Measurements from ENCODE around the gene TTLL5. TPM values are rescaled to one million over a fixed set of nuclear protein-coding genes. Genes with fewer than 3 reads are reported as not detected.

The TTLL5 gene
- total RNA-seq, 3 donors from 2014 or later, result 30.8 to 51.0 (median 32.8) TPM

- no peaks in the 10 kb centered on the region for H3K36me3 ChIP-seq (ENCODE audit: low read depth)
- intact Hi-C loops (cut with DNase I, micrococcal nuclease), result no loop called here
- no peaks in the 10 kb centered on the region for H3K9me3 ChIP-seq
- DNase-seq, result no peak
- no peaks in the 10 kb centered on the region for H3K4me1 ChIP-seq (ENCODE audit: low read depth)
- ATAC-seq, result no peak
- no peak overlapping the region for H3K4me3 ChIP-seq
- TF ChIP-seq, protein P1, sequence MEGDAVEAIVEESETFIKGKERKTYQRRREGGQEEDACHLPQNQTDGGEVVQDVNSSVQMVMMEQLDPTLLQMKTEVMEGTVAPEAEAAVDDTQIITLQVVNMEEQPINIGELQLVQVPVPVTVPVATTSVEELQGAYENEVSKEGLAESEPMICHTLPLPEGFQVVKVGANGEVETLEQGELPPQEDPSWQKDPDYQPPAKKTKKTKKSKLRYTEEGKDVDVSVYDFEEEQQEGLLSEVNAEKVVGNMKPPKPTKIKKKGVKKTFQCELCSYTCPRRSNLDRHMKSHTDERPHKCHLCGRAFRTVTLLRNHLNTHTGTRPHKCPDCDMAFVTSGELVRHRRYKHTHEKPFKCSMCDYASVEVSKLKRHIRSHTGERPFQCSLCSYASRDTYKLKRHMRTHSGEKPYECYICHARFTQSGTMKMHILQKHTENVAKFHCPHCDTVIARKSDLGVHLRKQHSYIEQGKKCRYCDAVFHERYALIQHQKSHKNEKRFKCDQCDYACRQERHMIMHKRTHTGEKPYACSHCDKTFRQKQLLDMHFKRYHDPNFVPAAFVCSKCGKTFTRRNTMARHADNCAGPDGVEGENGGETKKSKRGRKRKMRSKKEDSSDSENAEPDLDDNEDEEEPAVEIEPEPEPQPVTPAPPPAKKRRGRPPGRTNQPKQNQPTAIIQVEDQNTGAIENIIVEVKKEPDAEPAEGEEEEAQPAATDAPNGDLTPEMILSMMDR (IDR thresholded peaks at IDR 0.05), result no peak
These were observed 122.1 kb downstream of the TTLL5 start for GRCh38 chr14:75783184-75783583.

DNA sequence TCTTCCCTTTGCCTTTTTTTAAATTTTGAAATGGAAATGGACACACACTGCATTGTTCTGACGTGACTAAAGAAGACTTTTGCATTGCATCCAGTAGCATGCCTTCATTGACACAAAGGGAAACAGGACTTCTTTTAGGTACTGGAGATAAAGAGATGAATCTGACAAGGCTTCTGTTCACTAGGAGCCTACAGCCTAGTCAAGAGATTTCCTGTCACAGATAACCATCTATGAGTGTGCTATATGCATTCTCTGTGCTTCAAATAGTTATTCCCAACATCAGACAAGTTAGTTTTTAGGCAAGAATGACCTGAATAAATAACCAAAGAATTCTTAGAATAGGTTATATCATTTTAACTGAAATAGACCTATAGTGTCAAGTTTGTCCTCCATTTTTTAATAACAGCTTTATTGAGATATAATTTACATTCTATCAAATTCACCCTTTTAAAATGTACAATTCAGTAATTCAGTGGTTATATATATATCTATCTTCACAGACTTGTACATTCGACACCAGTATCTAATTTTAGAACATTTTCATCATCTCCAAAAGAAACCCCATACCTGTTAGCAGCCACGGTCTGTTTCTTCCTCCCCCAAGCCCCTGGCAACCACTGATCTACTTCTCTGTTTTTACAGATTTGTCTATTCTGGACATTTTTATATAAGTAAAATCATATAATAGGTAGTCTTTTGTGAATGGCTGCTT, 122.7 kb downstream of the TTLL5 start:
- no peaks in the 10 kb centered on the region for H3K9me3 ChIP-seq
- ATAC-seq, result no peak
- TF ChIP-seq, protein P1 (IDR thresholded peaks at IDR 0.05), result no peak
- intact Hi-C loops (cut with DNase I, micrococcal nuclease), result no loop called here
- no peaks in the 10 kb centered on the region for H3K4me1 ChIP-seq (ENCODE audit: low read depth)
- no peak for DNase-seq
- no peaks in the 10 kb centered on the region for H3K36me3 ChIP-seq (ENCODE audit: low read depth)
- no peak overlapping the region for H3K4me3 ChIP-seq

GRCh38 chr14:75784314-75784686, 123.3 kb downstream of the TTLL5 start:
- ATAC-seq, result no peak

GRCh38 chr14:75793806-75794205, 132.8 kb downstream of the TTLL5 start:
- ATAC-seq (no peak), DNase-seq (no peak)
- Histone ChIP-seq H3K4me1 (ENCODE audit: low read depth) (no peaks in the 10 kb centered on the region), H3K9me3 (no peaks in the 10 kb centered on the region), H3K36me3 (ENCODE audit: low read depth) (no peaks in the 10 kb centered on the region), H3K4me3 (no peak overlapping the region)
- intact Hi-C loops (cut with DNase I, micrococcal nuclease), result no loop called here
- TF ChIP-seq, protein P1 (IDR thresholded peaks at IDR 0.05), result no peak

More at GRCh38 chr14:75784314-75784686, 123.3 kb downstream of the TTLL5 start:
- no peak for DNase-seq
- Histone ChIP-seq H3K9me3 (no peaks in the 10 kb centered on the region), H3K4me3 (no peak overlapping the region), H3K36me3 (ENCODE audit: low read depth) (no peaks in the 10 kb centered on the region), H3K4me1 (ENCODE audit: low read depth) (no peaks in the 10 kb centered on the region)
- TF ChIP-seq, protein P1 (IDR thresholded peaks at IDR 0.05), result no peak
- intact Hi-C loops (cut with DNase I, micrococcal nuclease), result no loop called here

DNA sequence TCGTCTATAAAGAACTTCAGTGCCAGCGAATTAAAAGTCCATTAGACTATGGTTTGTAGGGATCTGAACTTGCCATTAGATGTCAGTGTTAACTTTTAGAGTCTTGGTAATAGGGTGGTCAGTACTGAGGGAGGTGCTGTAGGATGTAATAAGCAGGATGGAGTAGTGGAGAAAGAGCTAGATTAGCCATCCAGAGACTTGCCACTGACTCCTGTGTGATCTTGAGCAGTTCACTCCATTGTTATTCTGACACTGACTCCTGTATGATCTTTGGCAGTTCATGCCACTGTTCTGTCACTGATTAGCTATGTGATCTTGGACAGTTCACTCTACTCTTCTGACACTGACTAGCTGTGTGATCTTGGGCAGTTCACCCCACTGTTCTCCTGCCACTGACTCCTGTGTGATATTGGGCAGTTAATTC, 133.6 kb downstream of the TTLL5 start:
- H3K36me3 ChIP-seq (ENCODE audit: low read depth), result no peaks in the 10 kb centered on the region
- H3K9me3 ChIP-seq, result no peaks in the 10 kb centered on the region
- DNase-seq (no peak), ATAC-seq (peak; percentile 60)
- intact Hi-C loops (cut with DNase I, micrococcal nuclease), result no loop called here
- TF ChIP-seq, protein P1 (IDR thresholded peaks at IDR 0.05), result no peak
- no peak overlapping the region for H3K4me3 ChIP-seq
- H3K4me1 ChIP-seq (ENCODE audit: low read depth), result no peaks in the 10 kb centered on the region
